ENCODE measurements around the gene ITPRIPL2.
A peak's percentile ranks its signal among the peaks of the same experiment; 100 is the strongest.

The ITPRIPL2 gene

DNA sequence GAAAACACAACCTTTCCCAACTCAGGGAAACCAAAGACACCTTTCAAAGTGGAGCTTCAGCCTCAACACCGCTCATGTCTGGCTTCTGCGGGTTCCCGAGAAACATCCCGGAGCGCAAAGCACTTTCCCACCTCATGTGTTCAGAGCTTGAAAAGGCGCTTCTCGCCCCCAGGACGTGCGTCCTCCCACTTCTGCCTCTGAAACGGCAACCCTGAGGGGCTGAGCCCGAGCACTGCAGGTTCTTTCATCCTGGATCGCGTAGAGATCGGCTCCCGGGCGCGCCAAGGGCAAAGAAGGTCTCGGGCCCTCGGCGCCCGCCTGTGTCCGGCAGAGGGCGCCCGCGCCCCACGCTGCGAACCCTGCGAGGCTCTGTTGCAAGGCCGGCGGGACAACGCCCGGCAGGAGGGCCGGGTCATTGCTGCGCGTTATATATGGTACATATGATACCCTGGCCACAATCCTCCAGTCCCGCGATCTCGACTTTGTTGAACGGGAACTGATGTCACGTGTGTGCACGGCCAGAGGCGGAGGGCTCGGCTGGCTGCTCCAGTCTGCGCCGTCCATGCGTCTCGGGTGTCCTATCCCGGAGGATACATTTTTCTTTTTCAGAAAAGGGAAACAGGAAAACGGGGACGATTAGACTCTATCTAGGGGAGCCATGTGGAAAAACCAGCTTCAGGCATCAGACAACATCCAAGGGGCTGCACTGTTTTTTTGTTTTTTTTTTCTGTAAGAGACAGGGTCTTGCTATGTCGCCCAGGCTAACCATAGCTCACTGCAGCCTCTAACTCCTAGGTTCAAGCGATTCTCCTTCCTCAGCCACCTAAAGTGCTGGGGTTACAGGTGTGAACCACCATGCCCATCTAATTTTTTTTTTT is 27.2 kb upstream of the ITPRIPL2 start:
- Mint-ChIP-seq H3K9me3 (peaks cover 5% of the 10 kb centered on the region), H3K27me3 (ENCODE audit: low read depth) (peaks cover 11% of the 10 kb centered on the region), H3K4me1 (ENCODE audit: low read depth) (peaks cover 3% of the 10 kb centered on the region), H3K4me3 (peak overlapping the region; percentile 69), H3K27ac (no peak overlapping the region), H3K36me3 (ENCODE audit: low read depth) (peaks cover 3% of the 10 kb centered on the region)
- peak; percentile 82 for DNase-seq (ENCODE audit: low spot score)

DNA sequence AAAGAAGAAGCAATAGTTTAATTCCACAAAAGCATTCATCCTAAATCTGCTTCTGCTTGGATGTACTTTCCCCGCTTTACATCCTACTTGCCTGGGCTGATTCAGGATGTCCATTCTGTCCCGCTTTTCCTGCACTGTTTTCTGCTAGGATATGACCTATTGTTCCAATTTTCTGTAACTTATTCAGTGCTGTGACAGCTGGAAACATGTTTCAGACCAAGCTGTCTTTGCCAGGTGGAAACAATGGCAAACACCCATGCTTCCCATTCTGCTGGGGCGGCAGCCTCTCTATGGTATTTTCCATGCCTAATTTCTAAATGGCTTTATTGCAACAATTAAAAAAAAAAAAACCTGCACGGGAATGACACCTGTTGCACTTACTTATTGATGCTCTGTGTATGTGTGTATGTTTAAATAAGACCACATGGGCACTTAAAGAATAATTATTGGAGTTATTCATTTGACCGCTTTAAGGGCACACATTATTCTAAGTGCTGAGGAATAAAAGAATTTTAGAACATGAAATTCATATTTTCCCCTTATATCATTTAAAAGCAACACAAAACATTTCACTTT is 25.3 kb upstream of the ITPRIPL2 start:
- Mint-ChIP-seq H3K9me3 (peaks cover 19% of the 10 kb centered on the region), H3K4me3 (no peak overlapping the region), H3K4me1 (ENCODE audit: low read depth) (peaks cover 3% of the 10 kb centered on the region), H3K27ac (no peak overlapping the region), H3K27me3 (ENCODE audit: low read depth) (peaks cover 11% of the 10 kb centered on the region), H3K36me3 (ENCODE audit: low read depth) (no peaks in the 10 kb centered on the region)
- DNase-seq (ENCODE audit: low spot score) = no peak

DNA sequence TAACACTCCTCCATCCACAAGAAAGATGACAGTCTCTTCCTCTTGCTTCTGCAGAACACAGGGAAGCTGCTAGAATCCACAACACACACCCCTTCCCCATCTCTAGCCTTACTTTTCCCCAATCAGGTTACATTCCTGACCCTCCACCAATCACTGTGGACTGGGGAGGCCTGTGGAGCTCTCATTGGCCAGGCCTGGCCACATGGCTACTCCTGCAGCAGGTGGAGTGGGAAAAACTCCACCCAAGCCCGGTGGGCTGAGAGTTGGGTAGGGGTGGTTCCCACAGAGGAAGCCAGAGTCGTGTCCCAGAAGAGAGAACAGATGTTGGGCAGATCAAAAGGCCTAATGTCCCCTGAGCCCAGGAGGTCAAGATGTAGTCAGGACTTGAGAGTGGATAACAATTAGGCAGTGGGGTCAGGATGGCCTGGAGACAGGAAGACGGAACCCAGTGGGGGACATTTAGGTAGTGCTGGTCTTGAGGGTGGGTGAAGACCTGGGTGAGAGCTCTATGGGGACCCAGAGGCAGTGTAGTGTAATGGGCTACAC is 24.3 kb upstream of the ITPRIPL2 start:
- Mint-ChIP-seq H3K4me1 (ENCODE audit: low read depth) (peaks cover 3% of the 10 kb centered on the region), H3K27me3 (ENCODE audit: low read depth) (peaks cover 11% of the 10 kb centered on the region), H3K4me3 (no peak overlapping the region), H3K27ac (no peak overlapping the region), H3K9me3 (peaks cover 19% of the 10 kb centered on the region), H3K36me3 (ENCODE audit: low read depth) (no peaks in the 10 kb centered on the region)
- no peak for DNase-seq (ENCODE audit: low spot score)

DNA sequence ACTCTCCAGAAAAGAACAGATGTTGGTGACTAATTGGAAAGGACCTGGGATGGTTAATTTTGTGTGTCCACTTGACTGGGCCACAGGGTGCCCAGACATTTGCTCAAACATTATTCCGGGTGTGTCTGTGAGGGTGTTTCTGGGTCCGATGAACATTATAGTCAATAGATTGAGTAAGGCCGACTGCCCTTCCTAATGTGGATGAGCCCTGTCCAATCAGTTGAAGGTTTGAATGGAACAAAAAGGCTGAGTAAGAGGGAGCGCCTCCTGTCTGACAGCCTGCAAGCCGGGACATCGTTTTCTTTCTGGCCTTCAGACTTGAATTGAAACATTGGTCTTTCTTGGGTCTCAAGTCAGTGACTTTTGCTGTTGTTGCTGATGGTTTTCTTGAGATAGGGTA is 22.8 kb upstream of the ITPRIPL2 start:
- H3K9me3 Mint-ChIP-seq = peaks cover 25% of the 10 kb centered on the region
- no peak for DNase-seq (ENCODE audit: low spot score)
- H3K36me3 Mint-ChIP-seq (ENCODE audit: low read depth) = no peaks in the 10 kb centered on the region
- no peak overlapping the region for H3K27ac Mint-ChIP-seq
- H3K4me1 Mint-ChIP-seq (ENCODE audit: low read depth) = peaks cover 6% of the 10 kb centered on the region
- no peak overlapping the region for H3K4me3 Mint-ChIP-seq
- peaks cover 5% of the 10 kb centered on the region for H3K27me3 Mint-ChIP-seq (ENCODE audit: low read depth)

- DNase-seq (ENCODE audit: low spot score) = no peak
- Mint-ChIP-seq H3K27me3 (ENCODE audit: low read depth) (no peaks in the 10 kb centered on the region), H3K9me3 (peaks cover 36% of the 10 kb centered on the region), H3K4me1 (ENCODE audit: low read depth) (peaks cover 3% of the 10 kb centered on the region), H3K4me3 (no peak overlapping the region), H3K36me3 (ENCODE audit: low read depth) (no peaks in the 10 kb centered on the region), H3K27ac (no peak overlapping the region)
Measured at GRCh38 chr16:19092653-19093410, 20.9 kb upstream of the ITPRIPL2 start.

DNA sequence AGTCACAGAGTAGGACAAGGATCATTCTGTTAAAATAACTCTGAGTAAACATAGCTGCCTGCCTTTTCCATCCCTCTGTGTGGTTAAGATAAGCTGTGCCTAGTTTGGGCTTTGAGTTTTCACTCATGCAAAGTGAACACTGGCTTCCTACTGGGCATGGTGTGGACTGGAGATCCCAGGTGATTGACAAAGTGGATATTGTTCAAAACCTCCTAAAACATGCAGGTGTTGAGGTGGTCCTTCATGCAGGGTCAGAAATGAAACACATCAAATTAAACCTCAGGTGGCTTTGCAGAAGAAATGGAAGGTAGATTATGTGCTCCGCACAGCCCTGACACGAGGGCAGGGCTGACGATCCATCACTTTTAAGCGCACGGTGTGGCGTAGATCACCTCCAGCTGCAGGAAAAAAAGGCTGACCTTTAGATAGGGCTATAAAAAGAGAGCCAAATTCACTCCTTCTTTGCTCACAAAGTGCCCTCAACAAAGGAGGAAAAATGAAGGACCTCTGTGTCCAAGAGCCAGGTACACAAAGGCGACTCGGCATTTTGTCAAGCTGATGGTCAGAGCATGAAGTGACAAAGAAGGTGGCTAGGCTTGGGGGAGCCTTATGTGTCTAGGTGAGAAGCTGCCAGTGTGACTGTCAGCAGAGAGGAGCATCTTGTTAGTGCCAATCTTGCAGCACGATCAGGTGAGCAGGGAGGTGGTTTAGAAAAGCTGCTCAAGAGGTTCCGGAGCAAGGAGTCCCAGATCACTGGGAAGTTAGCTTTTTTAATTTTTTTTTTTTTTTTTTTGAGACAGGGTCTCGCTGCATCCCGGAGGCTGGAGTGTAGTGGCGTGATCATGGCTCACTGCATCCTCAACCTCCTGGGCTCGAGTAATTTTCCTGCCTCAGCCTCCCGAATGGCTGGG is 19.9 kb upstream of the ITPRIPL2 start:
- DNase-seq (ENCODE audit: low spot score) = no peak
- no peak overlapping the region for H3K27ac Mint-ChIP-seq
- H3K27me3 Mint-ChIP-seq (ENCODE audit: low read depth) = no peaks in the 10 kb centered on the region
- peaks cover 3% of the 10 kb centered on the region for H3K4me1 Mint-ChIP-seq (ENCODE audit: low read depth)
- no peak overlapping the region for H3K4me3 Mint-ChIP-seq
- peaks cover 42% of the 10 kb centered on the region for H3K9me3 Mint-ChIP-seq
- peaks cover 2% of the 10 kb centered on the region for H3K36me3 Mint-ChIP-seq (ENCODE audit: low read depth)

DNA sequence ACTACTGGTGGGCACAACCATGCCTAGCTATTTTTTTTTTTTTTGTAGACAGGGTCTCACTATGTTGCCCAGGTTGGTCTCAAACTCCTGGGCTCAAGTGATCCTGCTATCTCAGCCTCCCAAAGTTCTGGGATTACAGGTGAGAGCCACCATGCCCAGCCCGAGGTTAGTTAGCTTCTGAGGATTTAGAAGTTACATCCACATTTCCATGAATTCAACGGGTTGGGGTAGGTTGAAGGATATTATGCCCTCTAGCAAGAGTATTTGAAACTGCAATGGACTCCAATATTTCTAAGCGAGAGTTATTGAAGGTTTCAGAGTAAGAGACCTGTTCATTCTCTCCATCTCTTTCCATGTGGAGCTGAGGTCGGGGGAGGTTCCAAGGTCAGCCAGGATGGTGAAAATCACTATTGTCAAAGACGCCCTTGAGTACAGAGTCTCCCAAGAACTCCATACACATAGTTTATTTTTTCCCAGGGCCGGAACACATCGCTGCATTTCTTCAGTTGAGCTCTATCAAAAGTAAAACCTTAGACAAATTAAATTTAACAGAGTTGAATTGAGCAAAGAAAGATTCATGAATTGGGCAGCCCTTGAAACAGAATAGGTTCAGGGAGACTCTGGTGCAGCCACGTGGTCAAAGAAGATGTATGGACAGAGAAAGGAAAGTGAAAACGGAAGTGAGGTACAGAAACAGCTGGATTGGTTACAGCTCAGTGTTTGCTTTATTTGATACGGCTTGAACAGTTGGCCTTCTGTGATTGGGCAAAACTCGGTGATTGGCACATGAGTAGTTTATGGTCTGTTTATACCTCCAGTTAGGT is 19.0 kb upstream of the ITPRIPL2 start:
- Mint-ChIP-seq H3K27ac (no peak overlapping the region), H3K4me3 (no peak overlapping the region), H3K9me3 (peaks cover 42% of the 10 kb centered on the region), H3K36me3 (ENCODE audit: low read depth) (peaks cover 2% of the 10 kb centered on the region), H3K4me1 (ENCODE audit: low read depth) (peaks cover 3% of the 10 kb centered on the region), H3K27me3 (ENCODE audit: low read depth) (no peaks in the 10 kb centered on the region)
- DNase-seq (ENCODE audit: low spot score) = no peak

- Mint-ChIP-seq H3K36me3 (ENCODE audit: low read depth) (peaks cover 2% of the 10 kb centered on the region), H3K27me3 (ENCODE audit: low read depth) (no peaks in the 10 kb centered on the region), H3K27ac (no peak overlapping the region), H3K4me3 (no peak overlapping the region), H3K4me1 (ENCODE audit: low read depth) (peaks cover 3% of the 10 kb centered on the region), H3K9me3 (peaks cover 42% of the 10 kb centered on the region)
- DNase-seq (ENCODE audit: low spot score) = no peak
Measured at GRCh38 chr16:19095654-19096053, 18.1 kb upstream of the ITPRIPL2 start.

- Mint-ChIP-seq H3K4me3 (no peak overlapping the region), H3K27ac (no peak overlapping the region), H3K36me3 (ENCODE audit: low read depth) (peaks cover 2% of the 10 kb centered on the region), H3K9me3 (peaks cover 25% of the 10 kb centered on the region), H3K27me3 (ENCODE audit: low read depth) (no peaks in the 10 kb centered on the region), H3K4me1 (ENCODE audit: low read depth) (peaks cover 3% of the 10 kb centered on the region)
- no peak for DNase-seq (ENCODE audit: low spot score)
Measured at GRCh38 chr16:19098173-19098572, 15.6 kb upstream of the ITPRIPL2 start.

GRCh38 chr16:19102187-19102872 is 11.4 kb upstream of the ITPRIPL2 start:
- Mint-ChIP-seq H3K4me3 (no peak overlapping the region), H3K4me1 (ENCODE audit: low read depth) (no peaks in the 10 kb centered on the region), H3K9me3 (peaks cover 11% of the 10 kb centered on the region), H3K27me3 (ENCODE audit: low read depth) (no peaks in the 10 kb centered on the region), H3K36me3 (ENCODE audit: low read depth) (peaks cover 2% of the 10 kb centered on the region), H3K27ac (no peak overlapping the region)
- no peak for DNase-seq (ENCODE audit: low spot score)

- H3K4me3 Mint-ChIP-seq = no peak overlapping the region
- no peaks in the 10 kb centered on the region for H3K36me3 Mint-ChIP-seq (ENCODE audit: low read depth)
- H3K27me3 Mint-ChIP-seq (ENCODE audit: low read depth) = no peaks in the 10 kb centered on the region
- DNase-seq (ENCODE audit: low spot score) = no peak
- H3K27ac Mint-ChIP-seq = no peak overlapping the region
- H3K4me1 Mint-ChIP-seq (ENCODE audit: low read depth) = peaks cover 4% of the 10 kb centered on the region
- H3K9me3 Mint-ChIP-seq = no peaks in the 10 kb centered on the region
Measured at GRCh38 chr16:19104607-19105006, 9.2 kb upstream of the ITPRIPL2 start.

DNA sequence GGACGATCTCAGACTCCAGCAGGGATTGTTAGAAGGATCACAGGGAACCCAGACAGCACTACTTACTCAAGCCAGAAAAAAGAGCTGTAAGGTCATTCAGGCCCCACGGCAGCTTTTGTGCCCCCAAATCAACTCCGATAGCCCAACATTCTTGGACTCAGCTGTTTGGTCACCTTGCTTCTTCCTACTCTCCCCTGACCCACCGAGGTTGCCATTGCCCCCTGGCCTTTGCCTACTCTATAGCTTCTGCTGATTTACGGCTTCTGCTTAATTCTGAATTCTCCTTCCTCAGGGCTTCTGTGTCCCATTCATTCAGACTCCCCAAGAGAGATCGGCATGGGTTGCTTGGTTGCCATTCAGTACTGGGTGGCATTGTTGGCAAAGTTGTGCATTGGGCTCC is 8.6 kb upstream of the ITPRIPL2 start:
- no peak overlapping the region for H3K4me3 Mint-ChIP-seq
- no peaks in the 10 kb centered on the region for H3K9me3 Mint-ChIP-seq
- no peak overlapping the region for H3K27ac Mint-ChIP-seq
- H3K27me3 Mint-ChIP-seq (ENCODE audit: low read depth) = no peaks in the 10 kb centered on the region
- peaks cover 4% of the 10 kb centered on the region for H3K4me1 Mint-ChIP-seq (ENCODE audit: low read depth)
- H3K36me3 Mint-ChIP-seq (ENCODE audit: low read depth) = no peaks in the 10 kb centered on the region
- no peak for DNase-seq (ENCODE audit: low spot score)

Data from T-helper 2 cell treated with Interferon-gamma antibody and Interleukin-4, amounts not matched to agents 5 μg/mL and 100 μg/mL, for 36 hours (primary cell).